GM12873 (cell line): ENCODE measurements around the gene WNT11.

Source experiments
- TF ChIP-seq, protein P1 (sequence below): IDR thresholded peaks from 2 replicates; pipeline ENCODE4 v1.5.1; 2012; ENCODE audit warnings: low read depth, mild to moderate bottlenecking, moderate library complexity, low read length, control low read depth; ENCODE audit not compliant: insufficient read depth; ENCODE audit errors: missing control alignments

The WNT11 gene

GRCh38 chr11:76164861-76165751, 41.2 kb downstream of the WNT11 start:
- TF ChIP-seq, protein P1, sequence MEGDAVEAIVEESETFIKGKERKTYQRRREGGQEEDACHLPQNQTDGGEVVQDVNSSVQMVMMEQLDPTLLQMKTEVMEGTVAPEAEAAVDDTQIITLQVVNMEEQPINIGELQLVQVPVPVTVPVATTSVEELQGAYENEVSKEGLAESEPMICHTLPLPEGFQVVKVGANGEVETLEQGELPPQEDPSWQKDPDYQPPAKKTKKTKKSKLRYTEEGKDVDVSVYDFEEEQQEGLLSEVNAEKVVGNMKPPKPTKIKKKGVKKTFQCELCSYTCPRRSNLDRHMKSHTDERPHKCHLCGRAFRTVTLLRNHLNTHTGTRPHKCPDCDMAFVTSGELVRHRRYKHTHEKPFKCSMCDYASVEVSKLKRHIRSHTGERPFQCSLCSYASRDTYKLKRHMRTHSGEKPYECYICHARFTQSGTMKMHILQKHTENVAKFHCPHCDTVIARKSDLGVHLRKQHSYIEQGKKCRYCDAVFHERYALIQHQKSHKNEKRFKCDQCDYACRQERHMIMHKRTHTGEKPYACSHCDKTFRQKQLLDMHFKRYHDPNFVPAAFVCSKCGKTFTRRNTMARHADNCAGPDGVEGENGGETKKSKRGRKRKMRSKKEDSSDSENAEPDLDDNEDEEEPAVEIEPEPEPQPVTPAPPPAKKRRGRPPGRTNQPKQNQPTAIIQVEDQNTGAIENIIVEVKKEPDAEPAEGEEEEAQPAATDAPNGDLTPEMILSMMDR = no peak

GRCh38 chr11:76164081-76164480, 42.2 kb downstream of the WNT11 start:
- TF ChIP-seq, protein P1 = no peak

DNA sequence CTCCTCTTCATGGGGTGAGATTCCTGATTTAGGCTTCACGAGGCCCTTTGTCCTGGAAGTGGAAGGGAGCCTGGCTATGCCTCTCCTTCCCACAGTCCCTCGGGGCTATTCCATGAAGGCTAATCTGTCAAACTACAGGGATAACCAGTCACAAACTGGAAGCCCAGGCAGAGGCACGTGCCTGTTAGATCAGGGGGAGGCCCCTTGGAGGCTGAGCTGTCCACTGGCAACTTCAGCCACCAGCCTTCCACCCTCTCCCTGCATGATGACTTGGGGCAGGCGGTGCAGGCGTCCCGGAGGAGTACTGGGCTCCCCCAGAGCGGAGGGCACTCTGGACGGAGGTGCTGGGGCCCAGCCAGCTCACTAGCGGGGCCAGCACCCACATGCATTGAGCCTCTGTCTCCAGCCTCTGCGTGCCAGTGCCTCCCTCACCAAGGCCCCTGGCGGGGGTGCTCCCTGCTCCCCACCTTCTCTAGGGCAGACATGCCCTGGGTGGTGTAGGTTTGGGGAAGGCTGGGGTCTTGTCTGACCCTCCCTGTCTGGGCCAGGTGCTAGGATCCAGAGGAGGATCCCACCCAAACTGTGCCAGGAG, 42.9 kb downstream of the WNT11 start:
- TF ChIP-seq, protein P1 = no peak

GRCh38 chr11:76162336-76163288, 43.7 kb downstream of the WNT11 start:
- TF ChIP-seq, protein P1 = no peak

DNA sequence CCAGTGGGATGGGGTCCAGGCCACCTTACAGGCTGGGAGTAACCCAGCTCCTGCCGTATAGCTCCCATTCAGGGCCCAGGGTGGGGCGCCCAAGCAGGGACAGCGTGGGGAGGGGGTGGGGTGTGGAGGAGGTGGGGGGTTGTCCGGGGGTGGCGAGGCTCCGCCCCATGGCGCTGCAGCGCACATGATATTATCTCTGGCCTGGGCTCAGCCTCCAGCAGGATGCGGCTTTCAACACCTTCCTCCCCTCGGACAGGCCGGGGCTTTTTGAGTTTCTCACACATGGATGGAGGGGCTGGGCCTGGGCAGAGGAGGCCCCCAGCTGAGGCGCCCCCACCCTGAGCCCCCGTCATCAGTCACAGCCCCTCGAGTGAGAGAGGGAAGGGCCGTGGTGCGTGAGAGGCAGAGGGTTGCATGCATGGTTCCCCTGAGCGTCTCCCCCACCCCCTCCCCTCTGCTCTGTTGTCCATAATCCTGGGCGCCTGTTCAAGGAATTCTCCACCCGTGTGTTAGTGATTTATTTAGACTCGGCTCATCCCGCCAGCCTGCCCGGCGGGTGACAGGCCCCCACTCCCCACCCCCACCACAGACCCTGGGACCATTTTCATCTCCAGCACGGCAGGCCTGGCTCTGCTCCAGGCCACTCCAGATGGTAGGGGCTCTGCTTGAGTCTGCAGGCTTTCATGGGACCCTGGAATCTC, 44.9 kb downstream of the WNT11 start:
- TF ChIP-seq, protein P1 = no peak

DNA sequence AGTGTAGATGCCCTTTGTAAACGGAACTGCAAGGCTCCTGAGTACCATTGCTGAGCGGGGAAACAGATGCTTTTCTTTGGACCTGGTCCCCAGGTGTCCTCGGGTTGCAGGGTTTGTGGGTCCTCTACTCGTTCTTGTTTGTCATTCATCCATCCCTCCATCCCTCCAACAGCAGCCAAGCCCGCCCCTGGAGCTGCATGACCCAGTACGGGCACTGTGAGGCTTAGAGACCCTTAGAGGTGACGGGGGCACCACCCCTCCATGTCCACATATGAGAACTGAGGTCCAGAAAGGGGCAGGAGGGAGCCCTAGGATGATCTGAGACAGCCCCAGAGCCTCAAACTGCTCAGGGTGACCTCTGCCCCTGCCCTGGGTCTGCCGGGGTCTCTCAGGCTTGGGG, 45.4 kb downstream of the WNT11 start:
- TF ChIP-seq, protein P1 = no peak
